ENCODE data around the gene HMCES. TPM values are rescaled to one million over a fixed set of nuclear protein-coding genes. Genes with fewer than 3 reads are reported as not detected.

HMCES gene
- total RNA-seq, 1 experiment from 2014 or later = 54.9 TPM

DNA sequence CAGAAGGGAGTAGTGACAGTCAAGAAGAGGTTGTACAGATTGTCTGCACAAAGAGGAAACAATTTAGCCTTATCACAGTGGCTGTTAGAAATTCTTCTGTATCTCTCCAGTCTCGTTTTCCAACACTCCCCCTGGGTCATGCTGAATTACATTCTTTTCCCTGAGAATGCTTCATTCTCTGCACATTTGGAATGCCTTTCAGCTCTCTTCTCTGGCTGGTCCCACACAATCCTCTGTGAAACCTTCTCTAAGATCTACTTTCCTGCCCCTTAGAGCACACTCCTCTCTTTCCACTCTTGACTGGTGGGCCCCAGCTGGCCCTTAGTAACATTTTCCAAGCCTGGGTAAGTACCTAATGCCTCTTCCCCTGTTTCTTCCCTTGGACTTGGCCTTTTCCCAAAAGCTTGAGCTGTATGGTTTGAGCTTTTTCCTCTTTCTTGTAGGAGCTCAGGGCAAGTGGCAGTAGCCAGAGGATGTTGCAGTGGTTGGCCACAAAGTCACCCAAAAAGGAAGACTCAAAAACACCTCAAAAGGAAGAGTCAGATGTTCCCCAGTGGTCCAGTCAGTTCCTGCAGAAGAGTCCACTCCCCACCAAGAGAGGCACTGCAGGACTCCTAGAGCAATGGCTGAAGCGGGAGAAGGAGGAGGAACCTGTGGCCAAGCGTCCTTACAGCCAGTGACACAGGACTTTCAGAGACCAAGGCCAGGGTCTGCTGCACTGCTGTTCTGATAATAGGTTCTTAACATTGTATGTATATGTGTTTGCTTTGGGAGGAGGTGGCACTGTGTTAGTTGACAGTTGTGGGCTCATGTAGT, 25.7 kb downstream of the HMCES start:
- DNase-seq (ENCODE audit: low read depth) = no peak

DNA sequence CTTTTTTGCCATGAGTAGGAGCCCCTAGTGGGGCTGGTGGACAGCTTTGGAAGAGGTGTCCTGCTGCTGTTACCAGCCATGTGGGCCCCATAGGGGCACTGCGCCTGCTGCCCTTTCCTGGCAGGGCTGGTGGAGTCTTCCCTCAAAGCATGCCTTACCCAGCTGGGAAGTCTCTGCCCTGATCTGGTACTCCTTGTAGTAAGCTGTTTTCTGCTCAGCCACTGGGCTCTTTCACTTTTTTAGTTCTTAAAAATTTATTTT, 26.2 kb downstream of the HMCES start:
- no peak for DNase-seq (ENCODE audit: low read depth)

DNA sequence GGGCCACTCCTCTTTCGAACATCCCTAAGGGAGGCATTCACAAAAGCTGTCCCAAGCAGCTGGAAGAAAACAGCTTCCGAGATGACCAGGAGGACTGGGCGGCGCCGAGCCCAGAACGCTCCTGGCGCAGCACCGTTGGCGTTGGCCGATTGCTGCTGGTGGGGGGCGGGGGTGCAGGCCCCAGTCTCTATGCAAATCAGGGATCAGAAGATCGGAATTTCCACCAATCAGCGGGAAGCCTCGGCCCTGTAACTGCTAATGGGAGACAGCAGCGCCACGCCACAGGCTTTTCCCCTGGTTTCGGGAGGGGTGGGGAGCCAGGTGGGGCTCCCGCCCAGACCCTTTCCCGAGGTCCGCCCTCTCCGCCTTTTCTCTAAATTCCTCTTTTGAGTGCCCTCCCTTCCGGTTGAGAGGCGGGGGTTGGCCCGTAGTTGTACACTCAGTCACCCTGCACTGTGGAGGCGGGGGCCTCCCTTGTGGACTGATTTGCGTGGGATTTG, 27.0 kb downstream of the HMCES start:
- no peak for DNase-seq (ENCODE audit: low read depth)

- no peak for DNase-seq (ENCODE audit: low read depth)
Measured at GRCh38 chr3:129308636-129309035, 30.0 kb downstream of the HMCES start.

- DNase-seq (ENCODE audit: low read depth) = no peak
Measured at GRCh38 chr3:129310111-129311011, 31.7 kb downstream of the HMCES start.

DNA sequence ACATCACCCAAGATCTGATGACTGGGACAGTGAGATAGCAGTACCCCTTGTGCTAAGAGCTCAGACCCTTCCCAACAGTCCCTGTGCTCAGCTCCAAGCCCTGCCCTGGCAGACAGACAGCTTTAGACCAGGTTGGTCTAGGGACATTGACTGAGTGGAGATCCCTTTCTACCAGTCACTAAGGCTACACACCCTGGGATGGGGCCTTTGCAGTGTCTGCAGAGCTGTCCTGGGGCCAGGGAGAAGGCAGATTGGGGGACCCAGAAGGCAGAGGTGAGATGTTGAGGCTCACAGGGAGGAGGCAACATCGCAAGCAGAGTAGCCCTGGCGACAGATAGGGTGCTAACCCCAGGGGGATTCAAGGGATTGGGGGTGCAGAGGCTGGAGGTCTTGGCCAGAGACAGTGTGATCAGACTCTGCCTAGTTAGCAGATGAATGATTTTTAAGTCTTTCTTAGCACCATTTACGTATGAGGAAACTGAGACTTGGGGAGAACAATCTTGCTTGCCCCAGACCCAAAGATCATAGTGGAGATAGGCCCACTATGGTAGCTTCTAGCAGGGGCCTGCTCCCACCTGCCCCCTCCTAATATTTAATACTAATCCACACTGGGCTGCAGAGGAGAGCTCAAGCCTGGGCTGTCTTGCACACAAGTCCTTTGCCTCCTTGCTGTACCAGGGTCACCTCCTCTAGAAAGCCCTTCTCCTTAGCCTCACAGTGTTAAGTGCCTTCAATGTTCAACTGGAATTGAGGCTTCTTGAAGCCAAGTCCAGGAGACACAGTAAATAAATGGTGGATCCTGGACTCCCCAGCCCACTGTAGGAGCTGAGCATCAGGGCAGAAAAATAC, 32.6 kb downstream of the HMCES start:
- DNase-seq (ENCODE audit: low read depth) = no peak

- DNase-seq (ENCODE audit: low read depth) = no peak
Measured at GRCh38 chr3:129312021-129312639, 33.5 kb downstream of the HMCES start.

GRCh38 chr3:129312671-129313414, 34.2 kb downstream of the HMCES start:
- DNase-seq (ENCODE audit: low read depth) = no peak

GRCh38 chr3:129313415-129313664, 34.7 kb downstream of the HMCES start:
- no peak for DNase-seq (ENCODE audit: low read depth)

DNA sequence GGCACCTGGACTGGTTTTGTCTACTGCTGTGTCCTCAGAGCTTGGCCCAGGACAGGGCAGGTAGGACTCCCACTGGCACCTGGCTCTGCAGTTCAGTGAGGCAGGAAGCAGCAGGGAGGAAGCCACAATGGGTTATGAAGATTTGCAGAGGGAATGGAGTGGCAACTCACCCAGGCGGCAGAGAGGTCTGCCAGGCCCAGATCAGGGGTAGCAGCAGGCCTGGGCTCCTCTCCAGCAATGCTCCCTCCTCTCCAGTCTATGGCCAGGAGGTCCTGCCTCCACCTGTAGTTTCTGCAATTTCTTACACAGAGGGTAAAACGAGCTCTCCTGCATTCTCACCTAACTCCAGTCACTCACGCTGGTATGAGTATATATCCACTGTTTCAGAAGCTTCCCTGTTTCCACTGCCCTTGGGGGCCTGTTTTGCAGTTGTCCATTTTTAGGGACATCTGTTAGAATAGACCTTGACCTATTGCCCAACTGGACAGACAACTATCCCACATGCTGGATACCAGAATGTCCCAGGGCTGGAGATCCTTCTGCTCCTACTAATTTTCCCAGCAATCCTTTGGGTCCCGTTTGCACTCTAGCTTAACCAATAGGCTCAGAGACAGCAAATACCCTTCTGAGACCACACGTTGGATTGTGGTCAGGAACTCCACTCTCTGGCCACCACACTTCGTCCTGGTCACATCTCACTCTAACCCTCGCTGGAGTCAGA, 35.2 kb downstream of the HMCES start:
- DNase-seq (ENCODE audit: low read depth) = peak; percentile 68

- DNase-seq (ENCODE audit: low read depth) = peak; percentile 92
Measured at GRCh38 chr3:129314386-129315222, 35.9 kb downstream of the HMCES start.

DNA sequence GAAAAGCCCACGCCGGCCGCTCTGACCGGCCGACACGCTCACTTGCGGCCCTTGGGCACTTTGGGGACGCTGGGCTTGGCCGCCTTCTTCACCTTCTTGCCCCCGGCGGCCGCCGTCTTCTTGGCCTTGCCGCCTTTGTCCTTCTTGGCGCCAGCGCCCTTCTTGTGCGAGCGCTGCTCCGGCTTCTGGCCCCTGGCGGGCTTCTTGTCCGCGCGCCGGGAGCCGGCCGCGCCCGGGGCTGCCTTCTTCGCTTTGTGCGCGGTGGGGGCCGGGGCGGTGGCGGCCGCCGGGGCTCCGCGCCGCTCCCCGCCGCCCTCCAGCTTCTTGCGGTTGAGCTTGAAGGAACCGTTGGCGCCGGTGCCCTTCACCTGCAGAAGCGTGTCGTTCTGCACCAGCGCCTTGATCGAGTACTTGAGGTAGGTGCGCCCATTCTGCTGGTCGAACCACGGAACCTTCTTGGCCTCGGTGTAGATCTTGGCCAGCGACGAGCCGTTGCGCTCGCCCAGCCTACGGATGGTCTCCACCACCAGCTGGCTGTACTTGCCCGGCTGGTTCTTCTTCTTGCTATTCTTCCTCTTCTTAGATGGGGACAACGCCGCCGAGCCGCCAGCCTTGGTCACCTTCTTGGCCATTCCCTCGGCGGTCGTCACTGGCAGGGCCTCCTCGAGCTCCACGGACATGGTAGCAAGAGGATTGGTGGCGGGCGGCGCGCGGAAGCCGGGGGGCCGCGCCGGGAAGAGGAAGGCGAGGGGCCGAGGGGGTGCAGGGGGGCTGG, 36.7 kb downstream of the HMCES start:
- DNase-seq (ENCODE audit: low read depth) = no peak

- DNase-seq (ENCODE audit: low read depth) = no peak
Measured at GRCh38 chr3:129315998-129316247, 37.3 kb downstream of the HMCES start.

- peak; percentile 83 for DNase-seq (ENCODE audit: low read depth)
Measured at GRCh38 chr3:129316248-129317013, 37.8 kb downstream of the HMCES start.

DNA sequence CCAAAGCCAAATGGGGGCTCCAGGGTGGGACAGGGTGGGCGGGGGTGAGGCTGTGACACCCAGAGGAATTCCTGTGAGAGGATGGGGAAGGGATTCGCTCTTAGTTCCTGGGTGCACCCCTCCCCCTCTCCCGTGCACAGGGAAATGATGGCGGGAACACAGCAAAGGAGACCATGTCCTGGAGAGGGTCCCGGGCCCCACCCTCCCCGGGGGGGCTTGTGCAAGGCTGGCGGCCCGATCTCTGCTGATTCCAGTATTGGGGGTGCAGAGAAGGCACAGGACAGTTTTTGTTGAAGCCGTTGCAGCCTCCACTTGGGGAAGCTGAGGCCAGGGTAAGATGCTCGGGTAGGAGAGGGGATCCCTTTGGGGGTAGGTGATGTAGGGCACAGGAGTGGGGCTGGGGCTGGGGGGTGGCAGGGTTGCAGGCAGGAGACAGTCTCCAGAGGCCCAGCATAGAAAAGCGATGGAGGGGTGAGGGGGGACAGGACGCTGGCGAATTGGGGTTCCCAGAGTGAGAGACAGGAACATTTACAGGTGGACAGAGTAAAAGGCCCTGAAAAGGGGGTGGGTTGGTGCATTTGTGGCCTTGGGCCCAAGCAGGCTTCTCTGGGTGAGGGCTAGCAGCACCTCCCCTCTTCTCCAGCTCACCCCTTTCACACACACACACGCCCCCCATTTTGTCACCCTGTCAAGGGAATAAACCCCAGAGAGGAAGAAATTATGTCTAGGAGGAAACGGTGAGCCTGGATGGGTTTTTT, 38.5 kb downstream of the HMCES start:
- no peak for DNase-seq (ENCODE audit: low read depth)

DNA sequence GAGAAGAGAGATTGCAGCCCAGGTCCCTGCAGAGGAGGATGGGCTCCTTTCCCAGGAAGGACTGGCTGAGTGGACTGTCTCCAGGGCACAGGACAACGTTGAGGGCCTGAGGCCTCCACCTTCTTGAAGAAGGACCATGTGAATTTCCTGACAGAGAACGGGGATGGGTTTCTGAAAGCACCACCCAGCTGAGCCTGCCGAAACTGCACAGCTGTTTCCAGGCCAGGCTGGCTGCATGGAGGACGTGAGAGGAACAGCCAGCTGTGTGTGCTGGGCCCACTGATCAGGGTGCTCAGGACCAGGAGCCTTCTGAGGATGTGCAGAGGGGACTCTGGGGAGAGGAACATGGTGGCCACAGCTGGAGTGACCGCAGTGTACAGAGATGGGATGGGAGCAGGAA, 39.2 kb downstream of the HMCES start:
- DNase-seq (ENCODE audit: low read depth) = no peak

GRCh38 chr3:129318921-129319320, 40.3 kb downstream of the HMCES start:
- DNase-seq (ENCODE audit: low read depth) = no peak
